Heart right ventricle (tissue), 16 donors: ENCODE data around the gene CDK19. TPM values are rescaled to one million over a fixed set of nuclear protein-coding genes. Genes with fewer than 3 reads are reported as not detected.
A peak's percentile ranks its signal among the peaks of the same experiment; 100 is the strongest.
"Not testable (repeated sequence)": the region's sequence is repeated elsewhere in the genome, so short reads cannot be mapped to it uniquely, and the experiment has no call there.

Experiments
- ATAC-seq, 8 donors: fragments of 200-7000 bp; cut with Tn5 transposase; one replicate each; pipeline ENCODE4 v1.9.1; 2020; ENCODE audit warnings: mild to moderate bottlenecking in 8 of 8, moderate library complexity in 8 of 8, moderate number of reproducible peaks in 1 of 8
- DNase-seq, 2 donors: peaks; one replicate each; pipeline ENCODE4 v3.0.0-alpha.2; 2020
- H3K27ac ChIP-seq, 10 donors: fragments of 200-600 bp; sonication (generic) in 2 of 10; one replicate each; pipeline versions ENCODE4 v1.5.0 to v1.8.0; 2020 to 2022; ENCODE audit warnings: mild to moderate bottlenecking in 3 of 10
- H3K27me3 ChIP-seq, 7 donors: fragments of 200-600 bp; one replicate each; pipeline ENCODE4 v1.8.0; 2021 to 2022; ENCODE audit warnings: mild to moderate bottlenecking in 2 of 7
- H3K36me3 ChIP-seq, 9 donors: fragments of 200-600 bp; sonication (generic) in 1 of 9; one replicate each; pipeline versions ENCODE4 v1.5.0 to v1.8.0; 2020 to 2022; ENCODE audit warnings: mild to moderate bottlenecking in 2 of 9
- H3K4me1 ChIP-seq, 9 donors: fragments of 200-600 bp; sonication (generic) in 1 of 9; one replicate each; pipeline versions ENCODE4 v1.5.0 to v1.8.0; 2020 to 2022; ENCODE audit warnings: mild to moderate bottlenecking in 4 of 9
- H3K4me3 ChIP-seq, 10 donors: fragments of 200-600 bp; sonication (generic) in 2 of 10; one replicate each; pipeline versions ENCODE4 v1.5.0 to v1.8.0; 2020 to 2022; ENCODE audit warnings: mild to moderate bottlenecking in 7 of 10, moderate library complexity in 2 of 10
- H3K9me3 ChIP-seq, 11 donors: fragments of 200-600 bp in 10 of 11; sonication (generic) in 2 of 11; one replicate each; pipeline versions ENCODE4 v1.5.0 to v1.8.0; 2013 to 2022; ENCODE audit warnings: mild to moderate bottlenecking in 2 of 11, control low read depth in 1 of 11, moderate library complexity in 1 of 11
- WGBS, 2 donors: extraction: QIAGEN DNeasy Blood & Tissue Kit; methylation state at CpG; one replicate each; pipeline ENCODE4 v1.1.7; 2013; ENCODE audit warnings: inconsistent platforms in 1 of 2; 5-methylcytosine and 5-hydroxymethylcytosine counted together
- intact Hi-C, 10 donors: fragments of 100-400 bp; cut with DNase I; formaldehyde crosslinking; loops; one replicate each; pipeline versions ENCODE4 v1.11.1 to v1.14.2; 2022
- polyA plus RNA-seq, 2 donors: library from polyadenylated mRNA; stranded (reverse); fragments of 200-250 nt; gene quantifications; one replicate each; pipeline ENCODE4 v1.2.3, GENCODE V29; 2013
- total RNA-seq, 10 donors: library from RNA; stranded (reverse); fragmentation: NEBNext Ultra II Directional in 3 of 10; extraction: Animal tissue kit (Norgen Biotek cat#: 25700) in 3 of 10; gene quantifications; one replicate each; pipeline versions ENCODE4 v1.2.1 to v1.2.4, GENCODE V29; 2021 to 2023
- TF ChIP-seq, protein P1 (sequence below), 9 donors: fragments of 200-600 bp; sonication (generic) in 2 of 9; IDR thresholded peaks; one replicate each; pipeline versions ENCODE4 v1.5.0 to v1.8.0; 2021 to 2022; ENCODE audit warnings: antibody characterized with exemption in 9 of 9, mild to moderate bottlenecking in 5 of 9, moderate library complexity in 1 of 9
- donor health status: Arrhythmogenic right ventricular cardiomyopathy.
- donor health status: ischemic (EF 13 %, LVEDD 7.1; RV severe dilation, severe dysfunction).
- donor health status: healthy with polysubstance abuse.
- donor health status: DM: no; HTN: yes; CAD: no.
- donor health status: DM: no; HTN: no; CAD: no.
- donor health status: ischemic (EF 25% LVEDD 6.9; RV normal size, moderate dysfunction).
- donor health status: ischemic (EF 25% LVEDD 5.7; RV mildly dilated, moderate dysfunction).
- donor health status: healthy.
- donor health status: DM: yes; HTN: yes; CAD: no.
- donor health status: Ischemic cardiomyopathy.
- donor health status: ischemic (EF 35%, LVEDD 5.7; RV mildly dilated, moderate dysfunction).
- donor health status: nonischemic (EF 11% LVEDD 7.7; RV severe dilation, severe dysfunction).
- donor health status: DM: yes; HTN: yes; CAD: no.
- donor health status: PGD.
- donor health status: ischemic (EF 29% LVEDD 5.4; RV normal size, mild dysfunction).
- donor health status: nonischemic (EF 23%, LVEDD 6.1; RV moderate dilation, normal function).

Gene CDK19
- total and polyA plus RNA-seq, 12 donors, result 3.9 to 13.0 (median 8.4) TPM

DNA sequence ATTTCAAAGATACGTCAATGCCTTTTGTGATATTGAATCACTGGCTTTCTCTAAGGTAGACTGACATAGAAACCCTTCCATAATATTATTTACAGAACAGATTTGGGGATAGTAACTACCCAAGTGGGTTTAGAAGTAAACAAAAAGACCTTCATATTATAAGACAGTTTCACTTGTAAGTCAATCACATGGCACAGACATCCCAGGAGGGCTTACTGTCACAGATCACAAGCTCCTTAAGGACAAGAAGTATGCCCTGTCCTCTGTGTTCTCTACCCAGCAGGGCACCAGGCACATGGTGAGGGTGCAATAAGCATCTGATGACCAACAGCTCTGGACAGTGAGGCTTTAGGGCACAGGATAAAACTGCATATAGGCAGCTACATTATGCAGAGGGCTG is 203.0 kb downstream of the CDK19 start:
- no peak overlapping the region for H3K27ac ChIP-seq
- no peak overlapping the region for H3K4me3 ChIP-seq
- intact Hi-C loops, result no loop called here
- TF ChIP-seq, protein P1, sequence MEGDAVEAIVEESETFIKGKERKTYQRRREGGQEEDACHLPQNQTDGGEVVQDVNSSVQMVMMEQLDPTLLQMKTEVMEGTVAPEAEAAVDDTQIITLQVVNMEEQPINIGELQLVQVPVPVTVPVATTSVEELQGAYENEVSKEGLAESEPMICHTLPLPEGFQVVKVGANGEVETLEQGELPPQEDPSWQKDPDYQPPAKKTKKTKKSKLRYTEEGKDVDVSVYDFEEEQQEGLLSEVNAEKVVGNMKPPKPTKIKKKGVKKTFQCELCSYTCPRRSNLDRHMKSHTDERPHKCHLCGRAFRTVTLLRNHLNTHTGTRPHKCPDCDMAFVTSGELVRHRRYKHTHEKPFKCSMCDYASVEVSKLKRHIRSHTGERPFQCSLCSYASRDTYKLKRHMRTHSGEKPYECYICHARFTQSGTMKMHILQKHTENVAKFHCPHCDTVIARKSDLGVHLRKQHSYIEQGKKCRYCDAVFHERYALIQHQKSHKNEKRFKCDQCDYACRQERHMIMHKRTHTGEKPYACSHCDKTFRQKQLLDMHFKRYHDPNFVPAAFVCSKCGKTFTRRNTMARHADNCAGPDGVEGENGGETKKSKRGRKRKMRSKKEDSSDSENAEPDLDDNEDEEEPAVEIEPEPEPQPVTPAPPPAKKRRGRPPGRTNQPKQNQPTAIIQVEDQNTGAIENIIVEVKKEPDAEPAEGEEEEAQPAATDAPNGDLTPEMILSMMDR (IDR thresholded peaks at IDR 0.05), result no peak
- peaks cover 0 to 19% (median 11%) of the 10 kb centered on the region in 9 donors for H3K4me1 ChIP-seq
- no peak for ATAC-seq
- H3K27me3 ChIP-seq, result no peaks in the 10 kb centered on the region
- WGBS, 2 donors, result 97 to 100% methylated on average over 1 of the region's 1 CpG
- no peaks in the 10 kb centered on the region for H3K9me3 ChIP-seq
- peaks cover 0 to 55% (median 0%) of the 10 kb centered on the region in 9 donors for H3K36me3 ChIP-seq
- DNase-seq, result no peak

DNA sequence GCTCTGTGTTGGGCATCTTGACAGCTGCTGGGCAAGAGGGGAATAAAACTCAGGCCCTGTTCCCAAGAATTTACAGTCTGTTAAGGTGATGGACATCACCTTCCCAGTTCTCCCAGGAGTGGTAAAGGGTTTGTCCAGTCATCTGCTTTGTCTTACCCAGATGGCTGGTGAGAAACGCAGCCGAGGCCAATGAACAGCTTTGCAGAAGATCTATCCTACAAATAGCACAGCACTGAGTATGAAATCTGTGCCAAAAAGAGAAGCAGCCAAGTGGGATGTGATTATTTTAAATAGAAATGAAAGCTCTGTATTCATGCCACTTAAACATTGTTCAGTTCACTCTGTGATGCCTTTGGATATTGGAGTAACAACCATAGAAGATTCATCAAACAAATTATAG is 206.2 kb downstream of the CDK19 start:
- WGBS, 2 donors, result 22 to 38% methylated on average over 2 of the region's 2 CpGs

GRCh38 chr6:110608151-110608550 is 207.1 kb downstream of the CDK19 start:
- Histone ChIP-seq H3K27me3 (no peaks in the 10 kb centered on the region), H3K27ac (no peak overlapping the region), H3K36me3 (peaks cover 0 to 25% (median 0%) of the 10 kb centered on the region in 9 donors), H3K9me3 (no peaks in the 10 kb centered on the region), H3K4me3 (no peak overlapping the region), H3K4me1 (peaks cover 0 to 18% (median 8%) of the 10 kb centered on the region in 9 donors)
- TF ChIP-seq, protein P1 (IDR thresholded peaks at IDR 0.05), result no peak
- ATAC-seq (no peak), DNase-seq (no peak)
- intact Hi-C loops, result no loop called here
- WGBS, 2 donors, result 97 to 98% methylated on average over 2 of the region's 2 CpGs

More for the DNA sequence above, 206.2 kb downstream of the CDK19 start:
- Histone ChIP-seq H3K4me3 (no peak overlapping the region), H3K4me1 (peaks cover 0 to 18% (median 8%) of the 10 kb centered on the region in 9 donors), H3K27me3 (no peaks in the 10 kb centered on the region), H3K27ac (peak overlapping the region in 2 of 10 donors; percentile 11 to 44), H3K36me3 (peaks cover 0 to 34% (median 0%) of the 10 kb centered on the region in 9 donors), H3K9me3 (no peaks in the 10 kb centered on the region)
- intact Hi-C loops, result no loop called here
- peak; percentile 20 to 78 (median 64) for ATAC-seq
- DNase-seq, result no peak
- TF ChIP-seq, protein P1 (IDR thresholded peaks at IDR 0.05), result no peak

GRCh38 chr6:110606151-110606550 is 209.1 kb downstream of the CDK19 start:
- H3K27me3 ChIP-seq, result no peaks in the 10 kb centered on the region
- intact Hi-C loops, result no loop called here
- DNase-seq (no peak), ATAC-seq (no peak)
- H3K4me3 ChIP-seq, result no peak overlapping the region
- H3K9me3 ChIP-seq, result no peaks in the 10 kb centered on the region
- H3K27ac ChIP-seq, result no peak overlapping the region
- TF ChIP-seq, protein P1 (IDR thresholded peaks at IDR 0.05), result no peak
- 92% methylated on average over 4 of the region's 4 CpGs for WGBS, 2 donors
- peaks cover 0 to 5% (median 0%) of the 10 kb centered on the region in 9 donors for H3K36me3 ChIP-seq
- H3K4me1 ChIP-seq, result peaks cover 0 to 18% (median 8%) of the 10 kb centered on the region in 9 donors

DNA sequence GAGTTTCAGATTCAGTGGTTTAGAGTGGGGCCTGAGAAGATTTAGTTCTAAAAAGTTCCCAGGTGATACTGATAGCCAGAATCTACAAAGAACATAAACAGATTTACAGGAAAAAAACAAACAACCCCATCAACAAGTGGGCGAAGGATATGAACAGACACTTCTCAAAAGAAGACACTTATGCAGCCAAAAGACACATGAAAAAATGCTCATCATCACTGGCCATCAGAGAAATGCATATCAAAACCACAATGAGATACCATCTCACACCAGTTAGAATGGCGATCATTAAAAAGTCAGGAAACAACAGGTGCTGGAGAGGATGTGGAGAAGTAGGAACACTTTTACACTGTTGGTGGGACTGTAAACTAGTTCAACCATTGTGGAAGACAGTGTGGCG is 214.6 kb downstream of the CDK19 start:
- H3K9me3 ChIP-seq, intact Hi-C loops, H3K4me3 ChIP-seq, ATAC-seq, H3K36me3 ChIP-seq, H3K27me3 ChIP-seq, DNase-seq, H3K27ac ChIP-seq: not testable (repeated sequence)
- peaks cover 0 to 14% (median 0%) of the 10 kb centered on the region in 9 donors for H3K4me1 ChIP-seq
- WGBS, 2 donors, result 90 to 93% methylated on average over 1 of the region's 3 CpGs
